Stimulated activated CD8-positive, alpha-beta memory T cell treated with anti-CD3 and anti-CD28 coated beads, Interleukin-4, amount 100 ng/mL, for 24 hours (primary cell): Measurements from ENCODE around the gene ZNF512.
A peak's percentile ranks its signal among the peaks of the same experiment; 100 is the strongest.

Experiments
- DNase-seq: peaks from one replicate; pipeline ENCODE4 v3.0.0-alpha.2; 2020; ENCODE audit warnings: low read depth

The ZNF512 gene

DNA sequence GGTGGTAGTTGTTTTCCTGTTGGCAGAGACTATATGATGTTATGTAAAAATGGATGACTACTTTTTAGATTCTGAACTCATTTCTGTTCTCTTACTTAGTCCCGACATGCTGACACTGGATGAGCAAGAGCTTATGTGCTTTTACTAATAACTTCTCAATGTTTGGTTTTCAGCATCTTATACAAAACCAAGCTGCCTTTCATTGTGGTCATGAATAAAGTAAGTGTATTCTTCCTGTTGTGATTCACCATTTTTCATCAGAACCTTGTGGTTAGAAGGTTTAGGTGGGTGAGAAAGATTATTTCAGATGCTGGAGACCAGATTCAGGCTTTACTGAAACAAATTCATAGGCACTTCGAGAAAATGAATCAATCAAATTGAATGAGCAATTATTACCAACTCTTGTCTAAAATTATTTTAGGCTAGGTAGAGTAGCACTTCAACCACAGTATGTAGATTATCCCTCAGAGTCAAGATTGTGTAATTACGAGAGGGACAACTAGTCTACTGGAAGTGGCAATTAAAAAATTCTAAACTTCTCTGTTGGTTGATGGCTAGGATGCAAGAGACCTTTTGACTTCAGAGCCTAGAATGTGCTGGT lies 55.3 kb downstream of the ZNF512 start:
- no peak for DNase-seq

DNA sequence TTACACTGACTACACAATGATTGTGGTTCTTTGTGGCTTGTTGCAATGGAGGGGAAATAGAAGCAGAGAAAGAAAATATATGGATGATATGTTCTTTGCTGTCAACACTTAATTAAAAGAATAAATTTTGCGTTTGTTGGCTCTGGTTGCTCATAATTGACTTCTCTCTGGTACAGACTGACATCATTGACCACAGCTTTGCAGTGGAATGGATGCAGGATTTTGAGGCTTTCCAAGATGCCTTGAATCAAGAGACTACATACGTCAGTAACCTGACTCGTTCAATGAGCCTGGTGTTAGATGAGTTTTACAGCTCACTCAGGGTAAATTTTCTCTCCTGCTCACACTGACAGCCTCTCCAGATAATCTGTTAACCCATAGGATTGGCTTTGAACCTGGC lies 55.9 kb downstream of the ZNF512 start:
- no peak for DNase-seq

DNA sequence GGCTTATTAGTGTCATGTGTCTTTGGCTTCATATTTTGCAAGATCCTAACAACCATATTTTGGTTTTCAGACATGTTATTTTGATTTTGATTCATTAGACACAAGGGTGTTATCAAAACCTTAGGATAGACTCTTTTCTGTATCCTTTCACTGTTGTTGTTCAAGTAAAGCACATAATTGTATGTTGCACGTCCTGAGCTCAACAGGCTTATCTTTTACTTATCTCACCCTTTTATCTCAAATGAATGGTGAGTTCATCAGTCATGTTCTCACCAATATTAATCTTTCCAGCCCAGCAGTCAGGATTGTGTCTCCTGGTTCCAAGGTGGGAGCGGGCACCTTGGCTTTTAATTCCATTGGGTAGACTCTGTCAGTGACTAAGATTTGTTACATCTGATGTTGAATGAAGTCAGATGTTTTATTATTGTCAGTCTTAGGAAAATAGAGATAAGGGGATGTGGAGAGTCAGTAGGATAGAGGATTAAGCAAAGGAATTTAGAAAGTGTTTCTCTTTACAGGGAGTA lies 57.9 kb downstream of the ZNF512 start:
- DNase-seq, result no peak

DNA sequence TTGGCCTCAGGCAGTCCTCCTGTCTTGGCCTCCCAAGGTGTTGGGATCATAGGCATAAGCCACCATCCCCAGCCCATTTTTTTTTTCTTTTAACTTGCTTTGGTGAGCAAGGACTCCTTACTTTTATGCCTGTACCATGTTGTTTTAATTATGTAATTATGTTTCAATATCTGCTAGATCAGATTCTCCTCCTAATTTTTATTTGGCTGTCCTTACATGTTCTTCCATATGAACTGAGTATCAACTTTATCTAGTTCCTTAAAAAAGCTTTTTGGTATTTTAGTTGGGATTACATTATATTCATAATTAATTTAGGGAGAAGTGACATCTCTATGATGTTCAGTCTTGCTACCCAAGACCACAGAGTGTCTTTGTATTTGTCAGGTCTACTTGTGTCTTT lies 62.4 kb downstream of the ZNF512 start:
- no peak for DNase-seq

DNA sequence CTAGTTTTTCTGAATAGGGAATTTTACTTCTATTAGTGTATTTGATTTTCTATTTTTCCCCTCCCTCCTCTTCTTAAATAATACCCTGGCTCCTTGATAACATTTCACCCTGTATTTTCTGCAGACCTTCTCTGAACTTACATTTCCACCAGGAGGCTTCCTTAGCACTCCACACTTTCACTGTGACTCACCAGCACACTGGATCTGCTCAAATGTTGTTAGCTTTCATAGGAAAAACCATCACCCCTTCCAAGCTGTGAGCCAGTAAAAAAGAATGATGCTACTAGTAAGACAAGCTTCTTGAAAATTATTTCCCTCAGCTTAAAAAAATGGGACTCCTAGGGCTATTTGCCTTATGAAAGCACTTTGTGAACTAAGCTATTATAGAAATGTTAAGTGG lies 64.4 kb downstream of the ZNF512 start:
- DNase-seq, result no peak

DNA sequence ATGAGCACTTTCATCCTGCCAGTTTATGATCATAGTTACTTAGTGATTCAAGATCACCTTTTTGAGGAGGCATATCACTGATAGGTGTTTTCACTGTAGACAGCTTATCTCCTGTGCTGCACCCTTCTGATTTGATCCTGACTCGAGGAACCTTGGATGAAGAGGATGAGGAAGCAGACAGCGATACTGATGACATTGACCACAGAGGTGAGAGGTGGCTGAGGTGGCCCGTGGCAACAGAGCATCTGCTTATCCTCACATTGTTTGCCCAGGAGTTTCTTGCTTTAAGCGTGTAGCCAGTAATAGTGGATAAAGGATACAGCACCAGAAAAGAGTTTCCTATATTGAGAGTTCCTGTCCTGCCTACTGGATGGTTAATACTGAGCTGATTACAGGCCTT lies 64.9 kb downstream of the ZNF512 start:
- DNase-seq, result no peak

DNA sequence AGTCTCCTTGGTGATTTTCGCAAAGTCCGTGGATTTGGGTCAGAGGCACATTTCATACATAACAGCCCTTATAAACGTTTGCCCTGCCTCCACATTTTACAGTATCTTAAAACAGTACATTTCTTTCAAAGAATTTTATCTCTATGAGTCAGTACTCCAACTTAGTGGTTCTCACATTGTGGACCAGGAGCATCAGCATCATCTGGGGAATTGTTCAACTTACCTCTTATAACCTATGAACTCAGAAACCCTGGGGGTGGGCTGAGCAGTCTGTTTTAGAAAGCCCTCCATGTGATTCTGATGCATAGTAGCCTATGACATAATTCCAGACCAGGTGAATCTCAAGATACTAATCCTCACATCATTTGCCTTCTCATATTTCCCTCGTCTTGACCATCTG lies 68.2 kb downstream of the ZNF512 start:
- no peak for DNase-seq

DNA sequence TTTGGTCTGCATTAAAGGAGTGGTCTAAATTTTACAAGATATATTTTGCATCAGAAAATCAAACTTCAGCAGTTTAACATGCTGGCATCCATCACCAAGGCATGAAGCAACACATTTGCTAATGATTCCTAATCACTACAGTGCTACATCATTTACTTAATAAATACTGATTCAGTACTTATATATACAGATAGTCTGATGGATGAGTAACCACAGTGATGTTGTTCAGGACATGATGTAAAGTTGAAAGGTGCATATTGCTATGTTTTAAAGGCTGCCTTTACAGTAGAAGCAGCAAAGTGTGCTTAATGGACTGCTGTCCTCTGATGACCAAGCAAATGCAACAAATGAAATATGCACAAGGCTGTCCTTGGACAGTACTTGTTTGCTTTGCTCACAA lies 69.5 kb downstream of the ZNF512 start:
- DNase-seq, result no peak

DNA sequence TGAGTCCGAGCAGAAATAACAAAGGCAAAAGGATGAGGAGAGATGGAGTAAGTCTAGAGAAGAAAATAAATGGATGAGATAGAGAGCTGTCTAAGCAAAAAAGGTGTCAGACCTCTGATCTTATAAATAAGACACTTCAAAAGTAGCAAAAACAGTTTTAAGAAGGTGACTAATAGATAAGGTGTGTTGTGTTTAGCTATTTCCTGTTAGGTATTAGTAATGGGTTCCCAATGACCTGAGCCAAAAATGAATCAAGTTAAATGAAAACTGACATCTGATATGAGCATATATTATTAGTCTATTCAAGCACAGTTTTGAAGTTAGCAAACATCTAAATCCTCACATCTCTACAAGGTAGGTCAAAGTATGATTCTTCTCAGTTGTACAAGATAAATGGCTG lies 69.9 kb downstream of the ZNF512 start:
- no peak for DNase-seq

DNA sequence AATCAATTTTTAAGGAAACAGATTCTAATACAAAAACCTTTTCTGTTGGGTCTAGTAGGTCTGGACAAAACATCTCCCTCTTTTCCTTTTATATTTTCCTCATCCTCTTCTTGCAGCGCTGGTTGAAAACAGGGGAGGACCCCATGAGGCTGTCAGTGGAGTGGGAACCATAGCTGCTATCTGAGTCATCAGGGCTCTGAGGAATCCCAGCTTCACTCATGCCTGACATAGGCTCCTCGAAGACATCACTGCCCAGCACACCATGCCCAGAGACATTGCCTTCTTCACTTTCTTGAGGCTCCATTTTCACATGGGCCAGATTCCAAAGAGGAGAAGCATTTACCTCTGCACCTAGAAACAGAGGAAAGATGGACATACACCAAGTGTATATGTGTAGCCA lies 70.6 kb downstream of the ZNF512 start:
- DNase-seq, result no peak

DNA sequence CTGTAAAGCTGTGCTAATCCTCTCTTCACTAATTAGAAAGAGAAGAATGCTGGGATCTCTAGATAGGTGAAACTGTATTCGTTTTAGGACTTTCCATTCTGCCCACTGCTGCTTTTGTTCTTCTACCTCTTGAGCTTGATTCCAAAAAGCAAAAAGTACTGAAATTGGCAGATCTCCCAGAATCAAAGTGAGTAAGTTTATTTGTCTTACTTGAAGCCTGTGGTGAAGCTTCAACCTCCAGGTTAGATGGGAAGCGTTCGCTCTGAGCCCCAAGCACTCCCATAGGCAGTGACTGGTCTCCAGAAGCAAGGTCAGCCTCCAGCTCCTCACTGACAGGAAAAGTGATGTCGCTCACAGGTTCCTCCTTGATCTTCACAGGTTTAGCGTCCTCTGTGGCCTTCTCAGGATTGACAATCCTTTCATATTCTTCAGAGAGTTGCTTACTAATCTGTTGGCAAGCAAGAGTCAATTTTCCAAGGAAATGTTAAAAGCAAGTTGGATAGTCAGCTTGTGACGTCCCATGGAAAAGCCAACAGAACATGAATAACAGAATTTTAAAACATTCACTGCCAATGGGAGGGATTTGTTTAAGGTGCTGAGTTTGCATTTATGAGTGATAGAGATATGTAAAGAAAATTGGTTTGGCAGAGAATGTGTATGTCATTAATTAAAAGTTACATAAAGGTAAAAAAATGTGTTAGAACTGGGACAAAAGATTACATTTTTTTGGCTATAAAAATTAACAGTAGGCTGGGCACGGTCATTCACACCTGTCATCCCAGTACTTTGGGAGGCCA lies 72.5 kb downstream of the ZNF512 start:
- DNase-seq, result no peak

DNA sequence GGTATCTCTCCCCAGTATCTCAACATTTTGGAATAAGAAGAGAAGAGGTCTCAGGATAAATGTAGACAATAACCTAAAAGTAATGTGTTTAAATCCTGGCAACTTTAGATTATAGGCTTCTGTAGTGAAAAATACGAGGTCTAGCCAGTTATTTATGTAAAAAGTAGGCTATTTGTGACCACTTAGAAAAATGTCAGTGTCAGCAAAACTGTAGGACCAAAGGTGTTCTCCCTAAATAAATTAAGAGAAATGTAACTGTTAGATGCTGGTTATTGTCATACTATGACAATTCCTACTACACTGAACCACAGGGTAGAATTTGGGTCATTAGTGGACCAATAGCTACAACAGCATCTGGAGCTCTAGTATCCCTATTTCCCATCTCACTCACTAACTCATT lies 78.5 kb downstream of the ZNF512 start:
- DNase-seq, result no peak

DNA sequence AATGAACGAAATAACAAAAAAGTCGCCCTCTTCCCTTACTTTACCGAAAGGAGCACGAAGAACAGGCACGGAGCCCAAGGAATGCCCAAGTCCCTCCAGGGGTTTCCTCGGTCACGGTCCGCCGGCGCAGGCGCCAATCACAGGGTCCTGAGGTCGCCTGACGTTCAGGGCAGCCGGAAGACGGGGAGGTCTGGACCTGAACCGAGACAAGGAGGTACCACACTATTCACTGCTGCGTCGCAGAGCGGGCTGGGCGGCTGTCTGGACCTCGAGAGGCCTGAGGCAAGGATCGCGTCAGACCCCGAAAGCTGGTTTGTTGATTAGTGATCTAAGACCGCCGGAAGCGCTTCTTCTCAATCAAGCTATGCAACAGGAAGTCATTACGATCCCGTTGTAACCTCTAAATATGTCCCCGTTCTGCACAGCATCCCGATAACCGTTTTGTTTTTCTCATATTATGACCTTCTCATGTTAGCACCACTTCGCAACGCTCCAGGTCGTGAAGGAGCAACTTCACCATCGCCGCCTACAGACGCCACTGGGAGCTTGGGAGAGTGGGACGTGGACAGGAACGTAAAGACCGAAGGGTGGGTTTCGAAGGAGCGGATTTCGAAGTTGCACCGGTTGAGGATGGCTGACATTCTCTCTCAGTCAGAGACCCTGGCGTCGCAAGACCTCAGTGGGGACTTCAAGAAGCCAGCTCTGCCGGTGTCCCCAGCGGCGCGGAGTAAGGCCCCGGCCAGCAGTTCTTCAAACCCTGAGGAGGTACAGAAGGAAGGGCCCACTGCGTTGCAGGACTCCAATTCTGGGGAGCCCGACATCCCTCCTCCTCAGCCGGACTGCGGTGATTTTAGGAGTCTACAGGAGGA lies 80.7 kb downstream of the ZNF512 start, which contains the start of the genes SLC4A1AP and SUPT7L:
TSS of gene SLC4A1AP (plus strand) at position 605 of the 869 bp plus-strand sequence. CDS start at position 631, 26 bp downstream.
TSS of gene SUPT7L (minus strand) at position 330 of the 869 bp plus-strand sequence. CDS start 1,422 bp downstream, outside the sequence.
- DNase-seq, result peak; percentile 48

DNA sequence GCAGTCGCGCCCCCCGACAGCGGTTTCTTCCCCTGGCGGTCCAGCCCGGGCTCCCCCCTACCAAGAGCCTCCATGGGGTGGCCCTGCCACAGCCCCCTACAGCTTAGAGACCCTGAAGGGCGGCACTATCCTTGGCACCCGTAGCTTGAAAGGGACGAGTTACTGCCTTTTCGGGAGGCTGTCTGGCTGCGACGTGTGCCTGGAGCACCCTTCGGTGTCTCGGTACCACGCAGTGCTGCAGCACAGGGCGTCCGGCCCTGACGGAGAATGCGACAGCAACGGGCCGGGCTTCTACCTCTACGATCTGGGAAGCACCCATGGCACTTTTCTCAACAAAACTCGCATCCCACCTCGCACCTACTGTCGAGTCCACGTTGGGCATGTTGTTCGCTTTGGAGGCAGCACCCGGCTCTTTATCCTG lies 81.3 kb downstream of the ZNF512 start:
- no peak for DNase-seq

DNA sequence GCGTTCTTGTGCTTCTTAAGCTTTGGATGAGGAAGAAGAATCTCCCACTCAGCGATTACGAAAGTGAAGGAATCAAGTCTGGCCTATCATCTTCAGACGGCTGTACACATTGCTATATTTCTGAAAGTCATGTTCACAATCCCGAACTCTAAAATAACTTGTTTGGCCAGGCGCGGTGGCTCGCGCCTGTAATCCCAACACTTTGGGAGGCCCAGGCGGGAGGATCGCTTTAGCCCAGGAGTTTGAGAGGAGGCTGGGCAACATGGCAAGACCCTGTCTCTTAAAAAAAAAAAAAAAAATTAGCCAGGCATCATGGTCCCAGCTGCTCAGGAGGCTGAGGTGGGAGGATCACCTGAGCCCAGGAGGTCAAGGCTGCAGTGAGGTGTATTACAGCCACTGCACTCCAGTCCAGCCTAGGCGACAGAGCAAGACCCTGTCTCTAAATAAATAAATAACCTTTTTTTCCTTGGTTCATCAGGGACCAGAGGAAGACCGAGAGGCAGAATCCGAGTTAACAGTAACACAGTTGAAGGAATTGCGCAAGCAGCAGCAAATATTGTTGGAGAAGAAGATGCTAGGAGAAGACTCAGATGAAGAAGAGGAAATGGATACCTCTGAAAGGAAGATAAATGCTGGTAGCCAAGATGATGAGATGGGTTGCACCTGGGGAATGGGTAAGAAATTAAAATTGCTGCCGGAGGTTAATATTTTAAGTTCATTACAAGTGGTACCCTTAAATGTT lies 82.0 kb downstream of the ZNF512 start:
- no peak for DNase-seq

DNA sequence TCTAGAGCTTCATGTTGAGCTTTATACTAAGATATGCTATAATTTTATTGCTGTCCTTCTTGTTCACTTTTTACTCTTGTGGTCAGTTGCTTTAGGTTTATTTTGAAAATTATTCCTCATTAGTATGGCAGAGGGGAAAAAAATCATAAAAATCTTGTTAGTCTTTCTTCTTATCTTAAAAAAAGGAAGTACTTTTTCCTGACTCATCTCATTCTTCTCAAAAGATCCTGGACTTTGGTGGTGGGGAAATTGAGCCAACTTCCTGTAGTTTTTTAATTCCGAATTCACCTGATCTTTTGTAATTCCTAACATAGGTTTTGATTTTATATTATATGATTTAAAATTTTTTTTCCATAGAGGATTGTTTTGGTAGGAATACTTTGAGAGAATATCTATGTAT lies 84.6 kb downstream of the ZNF512 start:
- DNase-seq, result no peak

DNA sequence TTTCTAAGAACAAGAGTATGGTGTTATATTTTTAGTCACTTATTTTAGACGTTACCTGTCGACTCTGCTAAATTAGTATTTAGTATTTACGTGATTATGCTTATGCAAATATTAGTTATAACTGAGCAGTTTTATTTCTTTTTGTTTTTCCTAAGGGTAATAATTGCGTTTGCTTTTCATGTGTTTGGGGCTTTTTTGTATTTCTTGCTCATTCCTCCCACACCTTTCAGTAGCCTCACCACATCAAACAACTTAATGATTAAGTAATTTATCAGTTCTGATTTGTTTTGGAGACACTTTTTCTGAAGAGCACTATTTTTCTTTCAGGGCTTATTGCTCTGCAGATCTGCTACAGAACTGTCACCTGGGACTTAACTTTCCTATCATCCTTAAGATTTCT lies 88.4 kb downstream of the ZNF512 start:
- no peak for DNase-seq
